GM18505 (cell line): ENCODE measurements around the gene YPEL5.

Source experiments
- ATAC-seq: cut with Tn5 transposase; IDR thresholded peaks from one replicate; pipeline ENCODE4 v1.9.1; 2021; ENCODE audit not compliant: unreplicated experiment
- POLR2A ChIP-seq: IDR thresholded peaks from 4 replicates; pipeline ENCODE4 v1.6.1; 2011; ENCODE audit warnings: borderline replicate concordance; ENCODE audit not compliant: insufficient read depth, insufficient read length; ENCODE audit errors: extremely low read depth

The YPEL5 gene

GRCh38 chr2:30164131-30164925, 17.5 kb downstream of the YPEL5 start:
- ATAC-seq, result no peak
- TF ChIP-seq POLR2A, result no peak

GRCh38 chr2:30165050-30165520, 18.3 kb downstream of the YPEL5 start:
- TF ChIP-seq POLR2A, result no peak
- ATAC-seq, result peak; percentile 86

- ATAC-seq, result no peak
- TF ChIP-seq POLR2A, result no peak
Observed at GRCh38 chr2:30165617-30166016, 18.8 kb downstream of the YPEL5 start.

- no peak for TF ChIP-seq POLR2A
- no peak for ATAC-seq
Observed at GRCh38 chr2:30172627-30173026, 25.8 kb downstream of the YPEL5 start.

- no peak for ATAC-seq
- TF ChIP-seq POLR2A, result no peak
Observed at GRCh38 chr2:30177440-30177839, 30.6 kb downstream of the YPEL5 start.

- no peak for TF ChIP-seq POLR2A
- no peak for ATAC-seq
Observed at GRCh38 chr2:30177956-30178355, 31.1 kb downstream of the YPEL5 start.

GRCh38 chr2:30178618-30179434, 32.0 kb downstream of the YPEL5 start:
- TF ChIP-seq POLR2A, result no peak
- no peak for ATAC-seq

- TF ChIP-seq POLR2A, result no peak
- ATAC-seq, result no peak
Observed at GRCh38 chr2:30179536-30179935, 32.7 kb downstream of the YPEL5 start.

- no peak for ATAC-seq
Observed at GRCh38 chr2:30180226-30180625, 33.4 kb downstream of the YPEL5 start.

GRCh38 chr2:30181176-30181575, 34.4 kb downstream of the YPEL5 start:
- TF ChIP-seq POLR2A, result no peak
- ATAC-seq, result no peak

More at GRCh38 chr2:30180226-30180625, 33.4 kb downstream of the YPEL5 start:
- TF ChIP-seq POLR2A, result no peak

GRCh38 chr2:30184035-30184434, 37.2 kb downstream of the YPEL5 start:
- no peak for ATAC-seq
- no peak for TF ChIP-seq POLR2A

- no peak for TF ChIP-seq POLR2A
- no peak for ATAC-seq
Observed at GRCh38 chr2:30185178-30185577, 38.4 kb downstream of the YPEL5 start.

GRCh38 chr2:30188292-30188691, 41.5 kb downstream of the YPEL5 start:
- no peak for ATAC-seq
- no peak for TF ChIP-seq POLR2A

GRCh38 chr2:30190637-30191036, 43.8 kb downstream of the YPEL5 start:
- no peak for TF ChIP-seq POLR2A
- no peak for ATAC-seq
